Activated CD4-positive, CD25-positive, alpha-beta regulatory T cell treated with anti-CD3 and anti-CD28 coated beads, Interleukin-2, amount 50 U/mL, for 16 hours (primary cell): ENCODE measurements around the gene WDFY4.

Experiments used
- DNase-seq: peaks from one replicate; pipeline ENCODE4 v3.0.0-alpha.2; 2020; ENCODE audit warnings: low read depth, low spot score

The WDFY4 gene

GRCh38 chr10:48879451-48879850 is 194.8 kb downstream of the WDFY4 start:
- DNase-seq, result no peak

GRCh38 chr10:48880016-48880705 is 195.5 kb downstream of the WDFY4 start:
- DNase-seq, result no peak

GRCh38 chr10:48881937-48882336 is 197.3 kb downstream of the WDFY4 start:
- no peak for DNase-seq

GRCh38 chr10:48882881-48883280 is 198.2 kb downstream of the WDFY4 start:
- DNase-seq, result no peak

GRCh38 chr10:48883701-48884100 is 199.0 kb downstream of the WDFY4 start:
- DNase-seq, result no peak

GRCh38 chr10:48884179-48885045 is 199.7 kb downstream of the WDFY4 start:
- no peak for DNase-seq

GRCh38 chr10:48885376-48885775 is 200.7 kb downstream of the WDFY4 start:
- DNase-seq, result no peak

- DNase-seq, result no peak
Measured at GRCh38 chr10:48887982-48888381, 203.3 kb downstream of the WDFY4 start.

- DNase-seq, result no peak
Measured at GRCh38 chr10:48890888-48891850, 206.5 kb downstream of the WDFY4 start.

GRCh38 chr10:48894911-48895802 is 210.5 kb downstream of the WDFY4 start:
- DNase-seq, result no peak

- DNase-seq, result no peak
Measured at GRCh38 chr10:48895803-48896195, 211.1 kb downstream of the WDFY4 start.

GRCh38 chr10:48896756-48897440 is 212.2 kb downstream of the WDFY4 start:
- DNase-seq, result no peak

- DNase-seq, result no peak
Measured at GRCh38 chr10:48897441-48897790, 212.7 kb downstream of the WDFY4 start.

GRCh38 chr10:48898426-48898825 is 213.8 kb downstream of the WDFY4 start:
- no peak for DNase-seq

- DNase-seq, result no peak
Measured at GRCh38 chr10:48899781-48900180, 215.1 kb downstream of the WDFY4 start.

GRCh38 chr10:48900371-48900801 is 215.7 kb downstream of the WDFY4 start:
- no peak for DNase-seq

- no peak for DNase-seq
Measured at GRCh38 chr10:48901319-48901718, 216.6 kb downstream of the WDFY4 start.

GRCh38 chr10:48902096-48902495 is 217.4 kb downstream of the WDFY4 start:
- DNase-seq, result no peak

GRCh38 chr10:48903151-48903550 is 218.5 kb downstream of the WDFY4 start:
- DNase-seq, result no peak

GRCh38 chr10:48904861-48905260 is 220.2 kb downstream of the WDFY4 start:
- DNase-seq, result no peak
